ENCODE results near the gene UBALD2.

DNA sequence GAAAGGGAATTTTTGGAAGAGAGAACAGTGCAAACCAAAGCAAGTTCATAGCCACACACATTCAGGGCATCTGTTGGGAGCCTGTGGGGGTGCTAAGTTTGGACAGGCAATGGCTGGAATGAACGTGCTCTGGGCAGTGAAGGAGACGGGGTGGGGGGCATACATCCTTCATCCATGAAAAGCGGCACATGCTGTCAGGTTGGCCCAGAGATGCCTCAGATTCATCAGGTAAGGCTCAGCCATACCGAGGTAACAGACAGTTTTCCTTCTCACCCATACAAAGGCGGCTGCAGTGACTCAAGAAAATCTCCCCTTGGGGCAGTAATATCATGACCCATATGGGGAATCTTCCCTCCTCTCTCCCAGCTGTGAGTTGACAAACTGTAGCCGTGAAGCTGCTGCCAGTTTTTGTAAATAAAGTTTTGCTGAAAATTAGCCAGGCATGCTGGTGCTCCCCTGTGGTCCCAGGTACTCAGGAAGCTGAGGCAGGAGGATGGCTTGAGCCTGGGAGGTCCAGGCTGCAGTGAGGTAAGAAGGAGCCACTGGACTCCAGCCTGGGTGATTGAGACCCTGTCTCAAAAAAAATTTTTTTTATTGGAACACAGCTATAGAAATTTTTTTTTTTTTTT, 9.2 kb upstream of the UBALD2 start:
- no peak for TF ChIP-seq JUN (IDR thresholded peaks at IDR 0.05; ENCODE audit: borderline replicate concordance, insufficient read depth, insufficient read length, low read depth)
- no peak for TF ChIP-seq POLR2AphosphoS5 (IDR thresholded peaks at IDR 0.05; ENCODE audit: insufficient read depth, low read depth, low read length)

All from endothelial cell of umbilical vein (primary cell).